Heart left ventricle (tissue), 16 donors: ENCODE results near the gene POLR1D. TPM values are rescaled to one million over a fixed set of nuclear protein-coding genes. Genes with fewer than 3 reads are reported as not detected.

Experiments
- ATAC-seq, 4 donors: fragments of 200-7000 bp; cut with Tn5 transposase; one replicate each; pipeline ENCODE4 v1.9.1; 2020 to 2022; ENCODE audit warnings: moderate library complexity in 4 of 4, mild to moderate bottlenecking in 3 of 4, moderate number of reproducible peaks in 1 of 4
- DNase-seq, 5 donors: peaks; one replicate each; pipeline ENCODE4 v3.0.0-alpha.2; 2020
- H3K27ac ChIP-seq, 12 donors: fragments of 200-600 bp; sonication (generic) in 4 of 12; one replicate each; pipeline versions ENCODE4 v1.5.0 to v1.8.0; 2016 to 2022; ENCODE audit warnings: mild to moderate bottlenecking in 2 of 12
- H3K27me3 ChIP-seq, 9 donors: fragments of 200-600 bp; sonication (generic) in 2 of 9; one replicate each; pipeline versions ENCODE4 v1.5.1 to v1.8.0; 2016 to 2022; ENCODE audit warnings: mild to moderate bottlenecking in 3 of 9
- H3K36me3 ChIP-seq, 9 donors: fragments of 200-600 bp; sonication (generic) in 2 of 9; one replicate each; pipeline versions ENCODE4 v1.5.0 to v1.8.0; 2018 to 2022; ENCODE audit warnings: mild to moderate bottlenecking in 2 of 9
- H3K4me1 ChIP-seq, 12 donors: fragments of 200-600 bp; sonication (generic) in 4 of 12; one replicate each; pipeline versions ENCODE4 v1.5.0 to v1.8.0; 2016 to 2022; ENCODE audit warnings: mild to moderate bottlenecking in 3 of 12
- H3K4me3 ChIP-seq, 12 donors: fragments of 200-600 bp; sonication (generic) in 4 of 12; one replicate each; pipeline versions ENCODE4 v1.5.0 to v1.8.0; 2017 to 2022; ENCODE audit warnings: mild to moderate bottlenecking in 9 of 12, moderate library complexity in 4 of 12
- H3K9me3 ChIP-seq, 12 donors: fragments of 200-600 bp; sonication (generic) in 4 of 12; one replicate each; pipeline versions ENCODE4 v1.5.0 to v1.8.0; 2016 to 2022; ENCODE audit warnings: mild to moderate bottlenecking in 1 of 12
- POLR2A ChIP-seq, 2 donors: fragments of 450-650 bp; IDR thresholded peaks; one replicate each; pipeline ENCODE4 v1.6.1; 2017; ENCODE audit warnings: antibody characterized with exemption in 2 of 2, mild to moderate bottlenecking in 2 of 2, moderate library complexity in 2 of 2
- whole genome bisulfite sequencing, 4 donors: extraction: QIAGEN DNeasy Blood & Tissue Kit in 2 of 4; methylation state at CpG; one replicate each; pipeline versions ENCODE4 v1.1.5 to v1.1.7; 2013 to 2018; 5-methylcytosine and 5-hydroxymethylcytosine counted together
- intact Hi-C, 10 donors: fragments of 100-400 bp; cut with DNase I; formaldehyde crosslinking; loops; one replicate each; pipeline versions ENCODE4 v1.11.1 to v1.14.2; 2022
- polyA plus RNA-seq, 2 donors: library from polyadenylated mRNA; stranded (reverse); fragments of 200-250 nt; gene quantifications; one replicate each; pipeline ENCODE4 v1.2.3, GENCODE V29; 2013
- total RNA-seq, 9 donors: library from RNA; depleted of rRNA in 2 of 9; stranded (reverse); fragments of >200 nt in 2 of 9; fragmentation: NEBNext Ultra II Directional in 3 of 9; extraction: Animal tissue kit (Norgen Biotek cat#: 25700) in 3 of 9; gene quantifications; one replicate each; pipeline versions ENCODE4 v1.1.0 to v1.2.4, GENCODE V29; 2016 to 2023
- TF ChIP-seq, protein P1 (sequence below), 12 donors: fragments of 200-600 bp; sonication (generic) in 4 of 12; IDR thresholded peaks; one replicate each; pipeline versions ENCODE4 v1.5.0 to v1.8.0; 2018 to 2022; ENCODE audit warnings: antibody characterized with exemption in 12 of 12, mild to moderate bottlenecking in 5 of 12
- donor health status: ischemic (EF 13 %, LVEDD 7.1; RV severe dilation, severe dysfunction).
- donor health status: healthy with polysubstance abuse.
- donor health status: DM: no; HTN: yes; CAD: no.
- donor health status: DM: no; HTN: no; CAD: no.
- donor health status: ischemic (EF 25% LVEDD 6.9; RV normal size, moderate dysfunction).
- donor health status: ischemic (EF 25% LVEDD 5.7; RV mildly dilated, moderate dysfunction).
- donor health status: healthy.
- donor health status: DM: yes; HTN: yes; CAD: no.
- donor health status: ischemic (EF 35%, LVEDD 5.7; RV mildly dilated, moderate dysfunction).
- donor health status: nonischemic (EF 11% LVEDD 7.7; RV severe dilation, severe dysfunction).
- donor health status: DM: yes; HTN: yes; CAD: no.
- donor health status: PGD.
- donor health status: ischemic (EF 29% LVEDD 5.4; RV normal size, mild dysfunction).
- donor health status: nonischemic (EF 23%, LVEDD 6.1; RV moderate dilation, normal function).

The POLR1D gene
- total and polyA plus RNA-seq, 11 donors, result 68.4 to 152 (median 87.4) TPM

- TF ChIP-seq, protein P1, sequence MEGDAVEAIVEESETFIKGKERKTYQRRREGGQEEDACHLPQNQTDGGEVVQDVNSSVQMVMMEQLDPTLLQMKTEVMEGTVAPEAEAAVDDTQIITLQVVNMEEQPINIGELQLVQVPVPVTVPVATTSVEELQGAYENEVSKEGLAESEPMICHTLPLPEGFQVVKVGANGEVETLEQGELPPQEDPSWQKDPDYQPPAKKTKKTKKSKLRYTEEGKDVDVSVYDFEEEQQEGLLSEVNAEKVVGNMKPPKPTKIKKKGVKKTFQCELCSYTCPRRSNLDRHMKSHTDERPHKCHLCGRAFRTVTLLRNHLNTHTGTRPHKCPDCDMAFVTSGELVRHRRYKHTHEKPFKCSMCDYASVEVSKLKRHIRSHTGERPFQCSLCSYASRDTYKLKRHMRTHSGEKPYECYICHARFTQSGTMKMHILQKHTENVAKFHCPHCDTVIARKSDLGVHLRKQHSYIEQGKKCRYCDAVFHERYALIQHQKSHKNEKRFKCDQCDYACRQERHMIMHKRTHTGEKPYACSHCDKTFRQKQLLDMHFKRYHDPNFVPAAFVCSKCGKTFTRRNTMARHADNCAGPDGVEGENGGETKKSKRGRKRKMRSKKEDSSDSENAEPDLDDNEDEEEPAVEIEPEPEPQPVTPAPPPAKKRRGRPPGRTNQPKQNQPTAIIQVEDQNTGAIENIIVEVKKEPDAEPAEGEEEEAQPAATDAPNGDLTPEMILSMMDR (IDR thresholded peaks at IDR 0.05), result no peak
- no peak for TF ChIP-seq POLR2A (IDR thresholded peaks at IDR 0.05)
- H3K27me3 ChIP-seq, result no peaks in the 10 kb centered on the region
- no peaks in the 10 kb centered on the region for H3K9me3 ChIP-seq
- peaks cover 0 to 46% (median 24%) of the 10 kb centered on the region in 12 donors for H3K4me1 ChIP-seq
- peak in 2 of 4 donors; percentile 52 to 55 for ATAC-seq
- 26 to 46% (median 37%) methylated on average over 2 of the region's 2 CpGs for WGBS, 4 donors
- no peak overlapping the region for H3K4me3 ChIP-seq
- no peaks in the 10 kb centered on the region for H3K36me3 ChIP-seq
- peak in 1 of 5 donors; percentile 28 for DNase-seq
- H3K27ac ChIP-seq, result peak overlapping the region in 9 of 12 donors; percentile 3 to 76 (median 27)
- intact Hi-C loops, result no loop called here
Observed at GRCh38 chr13:27638521-27638920, 16.8 kb downstream of the POLR1D start.

DNA sequence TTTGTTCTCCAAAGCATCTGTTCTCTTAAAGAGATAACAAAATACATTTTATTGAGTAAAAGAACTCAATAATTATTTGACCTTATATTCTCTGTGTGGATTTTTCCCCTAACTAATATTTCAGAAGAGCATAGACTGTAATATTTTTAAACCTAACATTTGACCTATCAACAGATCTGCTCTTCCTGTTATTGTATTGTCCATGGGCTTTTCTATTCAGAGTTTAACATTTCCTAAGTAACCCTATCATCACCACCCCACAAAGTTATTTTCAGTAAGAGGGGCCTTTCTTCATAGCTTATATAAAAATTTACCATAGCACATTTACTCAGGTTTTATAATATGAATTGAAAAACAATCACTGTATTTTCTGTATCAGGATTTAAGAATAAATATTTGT is 17.5 kb downstream of the POLR1D start:
- no peaks in the 10 kb centered on the region for H3K36me3 ChIP-seq
- no peaks in the 10 kb centered on the region for H3K27me3 ChIP-seq
- ATAC-seq (no peak), DNase-seq (no peak)
- intact Hi-C loops, result no loop called here
- TF ChIP-seq, protein P1 (IDR thresholded peaks at IDR 0.05), result no peak
- no peak for TF ChIP-seq POLR2A (IDR thresholded peaks at IDR 0.05)
- peaks cover 0 to 52% (median 28%) of the 10 kb centered on the region in 12 donors for H3K4me1 ChIP-seq
- no peak overlapping the region for H3K4me3 ChIP-seq
- H3K9me3 ChIP-seq, result no peaks in the 10 kb centered on the region
- peak overlapping the region in 6 of 12 donors; percentile 23 to 76 (median 36) for H3K27ac ChIP-seq

GRCh38 chr13:27641711-27642502 is 20.2 kb downstream of the POLR1D start:
- Histone ChIP-seq H3K4me1 (peaks cover 0 to 52% (median 28%) of the 10 kb centered on the region in 12 donors), H3K27ac (peak overlapping the region in 1 of 12 donors; percentile 50), H3K4me3 (no peak overlapping the region), H3K27me3 (no peaks in the 10 kb centered on the region), H3K9me3 (no peaks in the 10 kb centered on the region), H3K36me3 (no peaks in the 10 kb centered on the region)
- no peak for ATAC-seq
- TF ChIP-seq, protein P1 (IDR thresholded peaks at IDR 0.05), result no peak
- no peak for TF ChIP-seq POLR2A (IDR thresholded peaks at IDR 0.05)
- no peak for DNase-seq
- intact Hi-C loops, result loop anchor here in 1 of 10 donors (10.0 kb wide), 1 partner anchor 1023 kb away; no protein-coding TSS in a partner anchor
- 84 to 90% (median 88%) methylated on average over 4 of the region's 4 CpGs for WGBS, 4 donors

DNA sequence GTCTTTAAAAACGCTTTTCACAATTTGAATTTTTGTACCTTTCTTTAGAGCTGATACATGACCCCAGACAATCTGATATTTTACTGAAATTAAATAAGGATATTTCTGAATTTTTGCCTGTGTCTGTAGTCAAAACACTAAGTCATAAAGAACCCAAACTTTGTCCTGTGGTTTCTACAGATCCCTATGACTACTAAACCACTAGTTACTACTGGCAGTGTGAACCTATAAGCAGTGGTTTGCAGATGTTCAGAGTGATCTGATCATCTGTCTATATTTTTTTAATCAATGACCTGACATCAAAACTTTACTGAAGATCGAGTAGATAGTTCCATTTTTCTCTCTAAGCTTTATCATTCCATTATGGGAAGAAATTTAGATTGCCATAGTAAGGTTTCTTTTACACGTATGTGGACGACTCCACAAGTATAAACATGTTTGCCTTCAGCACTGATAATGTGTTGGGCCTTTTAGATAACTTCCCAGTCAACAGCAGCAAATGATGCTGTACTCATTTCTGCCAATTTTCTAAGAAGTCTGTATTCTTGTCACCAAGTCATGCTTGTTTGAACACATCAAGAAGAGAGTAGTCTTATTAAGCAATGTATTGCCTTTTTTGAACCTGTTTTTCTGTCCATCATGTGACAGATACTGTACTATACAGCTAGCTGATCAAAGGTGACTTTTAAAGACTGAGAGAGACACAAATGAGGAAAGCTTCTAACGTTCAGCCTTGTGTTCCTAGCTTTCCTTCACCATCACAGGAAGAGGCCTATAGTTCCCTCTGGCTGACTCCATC is 21.8 kb downstream of the POLR1D start:
- H3K4me1 ChIP-seq, result peaks cover 0 to 36% (median 19%) of the 10 kb centered on the region in 12 donors
- 75 to 79% (median 77%) methylated on average over 5 of the region's 5 CpGs for WGBS, 4 donors
- intact Hi-C loops, result loop anchor here in 1 of 10 donors (10.0 kb wide), 1 partner anchor 1021 kb away; no protein-coding TSS in a partner anchor
- DNase-seq (no peak), ATAC-seq (no peak)
- TF ChIP-seq POLR2A (IDR thresholded peaks at IDR 0.05), result no peak
- TF ChIP-seq, protein P1 (IDR thresholded peaks at IDR 0.05), result no peak
- H3K4me3 ChIP-seq, result no peak overlapping the region
- no peaks in the 10 kb centered on the region for H3K9me3 ChIP-seq
- H3K36me3 ChIP-seq, result peaks cover 0 to 4% (median 3%) of the 10 kb centered on the region in 9 donors
- H3K27me3 ChIP-seq, result no peaks in the 10 kb centered on the region
- H3K27ac ChIP-seq, result peak overlapping the region in 1 of 12 donors; percentile 50
